NCI-H345 treated with DMSO at 0.1 percent for 48 hours (cell line): Measurements from ENCODE around the gene IZUMO4.
"Not testable (repeated sequence)": the region's sequence is repeated elsewhere in the genome, so short reads cannot be mapped to it uniquely, and the experiment has no call there.

Source experiments
- DNase-seq: peaks from one replicate; lab custom pipeline; 2025; ENCODE audit not compliant: unreplicated experiment; lab: John Stamatoyannopoulos, UW

The IZUMO4 gene

DNA sequence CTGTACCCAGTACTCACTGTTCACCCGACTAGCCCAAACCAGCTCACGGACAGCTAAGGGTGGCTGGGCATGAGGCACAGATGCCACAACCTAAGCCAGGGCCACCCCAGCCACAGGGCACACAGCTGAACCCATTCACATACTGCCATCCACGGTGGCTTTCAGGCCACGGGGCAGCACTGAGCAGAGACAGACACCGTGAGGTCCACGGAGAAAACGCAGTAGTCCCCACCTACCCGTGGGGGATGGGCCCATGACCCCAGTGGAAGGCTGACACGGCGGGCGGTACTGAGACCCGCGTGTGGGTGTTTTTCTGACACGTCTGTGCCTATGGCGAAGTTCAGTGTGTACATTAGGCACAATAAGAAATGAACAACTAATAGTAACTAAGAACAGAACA lies 25.5 kb downstream of the IZUMO4 start:
- no peak for DNase-seq

GRCh38 chr19:2122982-2123381 lies 26.3 kb downstream of the IZUMO4 start:
- DNase-seq: no peak

- DNase-seq: no peak
Measured at GRCh38 chr19:2123682-2124387, 27.1 kb downstream of the IZUMO4 start.

GRCh38 chr19:2126879-2127518 lies 30.3 kb downstream of the IZUMO4 start:
- DNase-seq: no peak

GRCh38 chr19:2127758-2128157 lies 31.0 kb downstream of the IZUMO4 start:
- no peak for DNase-seq

DNA sequence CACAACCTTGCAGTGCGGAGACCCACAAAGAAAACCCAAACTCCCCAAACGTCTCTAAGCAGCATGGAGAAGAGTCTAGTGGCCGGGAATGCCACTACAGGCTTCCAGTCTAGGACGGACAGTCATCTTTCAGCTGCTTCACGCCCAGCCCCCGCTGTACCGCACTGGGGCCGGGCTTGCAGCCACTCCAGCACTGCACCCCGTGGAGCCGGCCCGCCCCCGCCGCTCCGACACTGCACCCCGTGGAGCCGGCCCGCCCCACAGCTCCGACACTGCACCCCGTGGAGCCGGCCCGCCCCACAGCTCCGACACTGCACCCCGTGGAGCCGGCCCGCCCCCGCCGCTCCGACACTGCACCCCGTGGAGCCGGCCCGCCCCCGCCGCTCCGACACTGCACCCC lies 31.5 kb downstream of the IZUMO4 start:
- not testable (repeated sequence) for DNase-seq

GRCh38 chr19:2129022-2129421 lies 32.3 kb downstream of the IZUMO4 start:
- DNase-seq: no peak

DNA sequence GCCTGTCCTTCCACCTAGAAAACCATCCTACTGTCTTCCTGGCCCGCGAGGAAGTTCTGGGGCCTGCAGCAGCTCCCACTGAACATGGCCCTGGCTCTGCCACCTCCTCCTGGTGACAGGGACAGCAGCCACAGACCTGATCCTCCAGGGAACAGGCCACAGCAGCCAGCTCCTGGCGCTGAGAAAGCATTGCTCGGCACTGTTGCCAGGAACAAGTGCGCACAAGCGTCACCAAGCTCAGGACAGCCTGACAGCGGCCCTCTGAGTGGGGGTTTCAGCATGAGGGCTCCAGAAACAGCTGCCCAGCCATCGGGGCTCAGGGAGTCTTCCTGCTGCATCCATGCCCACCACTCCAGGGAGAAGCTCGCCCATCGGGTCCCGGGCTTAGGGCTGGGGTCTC lies 32.8 kb downstream of the IZUMO4 start:
- DNase-seq: no peak

- DNase-seq: no peak
Measured at GRCh38 chr19:2129892-2130770, 33.4 kb downstream of the IZUMO4 start.

DNA sequence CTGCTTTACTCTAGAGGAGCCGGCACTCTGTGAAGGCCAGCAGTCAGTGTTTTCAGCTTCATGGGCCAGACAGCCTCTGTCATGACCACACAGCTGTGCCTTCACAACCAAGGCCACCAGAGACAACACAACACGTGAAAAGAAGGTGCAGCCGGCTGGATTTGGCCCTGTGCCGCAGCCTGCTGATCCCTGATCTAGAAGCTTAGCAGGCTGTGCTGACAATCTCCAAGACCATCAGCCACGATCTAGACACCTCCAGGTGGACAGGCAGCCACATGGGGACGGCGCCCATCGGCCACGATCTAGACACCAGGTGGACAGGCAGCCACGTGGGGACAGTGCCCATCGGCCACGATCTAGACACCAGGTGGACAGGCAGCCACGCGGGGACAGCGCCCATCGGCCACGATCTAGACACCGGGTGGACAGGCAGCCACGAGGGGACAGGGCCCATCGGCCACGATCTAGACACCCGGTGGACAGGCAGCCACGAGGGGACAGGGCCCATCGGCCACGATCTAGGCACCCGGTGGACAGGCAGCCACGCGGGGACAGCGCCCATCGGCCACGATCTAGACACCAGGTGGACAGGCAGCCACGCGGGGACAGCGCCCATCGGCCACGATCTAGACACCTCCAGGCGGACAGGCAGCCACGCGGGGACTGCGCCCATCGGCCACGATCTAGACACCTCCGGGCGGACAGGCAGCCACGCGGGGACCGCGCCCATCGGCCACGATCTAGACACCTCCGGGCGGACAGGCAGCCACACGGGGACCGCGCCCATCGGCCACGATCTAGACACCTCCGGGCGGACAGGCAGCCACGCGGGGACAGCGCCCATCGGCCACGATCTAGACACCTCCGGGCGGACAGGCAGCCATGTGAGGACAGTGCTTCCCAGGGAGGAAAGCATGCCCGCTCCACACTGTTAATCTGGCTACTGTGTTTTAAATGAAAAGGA lies 34.6 kb downstream of the IZUMO4 start:
- DNase-seq: not testable (repeated sequence)

GRCh38 chr19:2132191-2132590 lies 35.5 kb downstream of the IZUMO4 start:
- no peak for DNase-seq

DNA sequence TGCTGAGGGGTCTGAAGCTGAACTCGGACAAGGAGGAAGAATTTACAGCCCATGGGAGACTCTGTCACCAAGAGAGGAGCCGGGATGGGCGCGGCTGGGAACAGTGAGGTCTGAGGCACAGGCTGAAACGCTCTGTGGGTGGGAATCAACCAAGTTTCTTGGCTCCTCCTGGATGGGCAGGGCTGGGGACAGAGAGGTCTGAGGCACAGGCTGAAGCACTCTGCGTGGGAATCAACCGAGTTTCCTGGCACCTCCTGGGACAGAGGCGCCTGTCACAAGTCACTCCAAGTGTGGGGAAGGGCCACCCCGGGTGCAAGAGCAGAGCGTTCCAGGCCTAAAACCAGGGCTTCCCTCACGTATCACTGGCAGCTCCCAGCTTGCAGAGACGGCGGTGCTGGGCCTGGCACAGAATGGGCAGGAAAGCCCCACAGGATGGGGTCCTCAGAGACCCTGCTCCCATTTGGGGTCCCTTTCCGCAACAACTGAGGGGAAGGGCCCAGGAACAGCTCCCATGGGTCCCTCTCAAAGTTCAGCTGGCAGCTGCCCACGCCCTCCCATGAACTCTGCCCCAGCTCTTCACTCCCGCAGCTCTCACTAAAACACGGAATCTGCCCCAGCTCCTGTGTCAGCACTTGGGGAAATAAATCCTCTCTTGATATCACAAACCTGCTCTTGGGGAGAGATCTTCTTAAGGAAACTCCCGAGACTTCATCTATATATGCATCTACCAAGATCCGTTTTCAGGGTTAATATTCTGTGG lies 36.2 kb downstream of the IZUMO4 start:
- DNase-seq: no peak

GRCh38 chr19:2135474-2136402 lies 39.0 kb downstream of the IZUMO4 start:
- no peak for DNase-seq

DNA sequence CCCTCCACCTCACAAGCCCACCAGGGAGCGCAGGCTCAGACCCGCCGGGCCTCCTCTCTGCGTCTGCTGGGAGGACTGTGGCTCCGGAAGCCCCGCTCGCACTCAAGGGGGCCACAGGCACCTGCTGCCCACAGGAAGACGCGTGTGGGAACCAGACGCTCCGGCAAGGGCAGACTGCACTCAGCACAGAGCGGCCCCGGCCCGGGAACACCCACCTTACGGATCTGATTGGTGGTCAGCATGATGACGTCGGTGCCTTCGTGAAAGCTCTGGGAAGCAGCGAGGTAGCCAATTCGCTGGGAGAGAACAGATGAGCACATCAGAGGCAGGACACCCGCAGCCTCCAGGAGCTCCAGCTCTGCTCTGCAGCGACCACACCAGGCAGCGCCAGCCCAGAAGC lies 40.1 kb downstream of the IZUMO4 start:
- no peak for DNase-seq

DNA sequence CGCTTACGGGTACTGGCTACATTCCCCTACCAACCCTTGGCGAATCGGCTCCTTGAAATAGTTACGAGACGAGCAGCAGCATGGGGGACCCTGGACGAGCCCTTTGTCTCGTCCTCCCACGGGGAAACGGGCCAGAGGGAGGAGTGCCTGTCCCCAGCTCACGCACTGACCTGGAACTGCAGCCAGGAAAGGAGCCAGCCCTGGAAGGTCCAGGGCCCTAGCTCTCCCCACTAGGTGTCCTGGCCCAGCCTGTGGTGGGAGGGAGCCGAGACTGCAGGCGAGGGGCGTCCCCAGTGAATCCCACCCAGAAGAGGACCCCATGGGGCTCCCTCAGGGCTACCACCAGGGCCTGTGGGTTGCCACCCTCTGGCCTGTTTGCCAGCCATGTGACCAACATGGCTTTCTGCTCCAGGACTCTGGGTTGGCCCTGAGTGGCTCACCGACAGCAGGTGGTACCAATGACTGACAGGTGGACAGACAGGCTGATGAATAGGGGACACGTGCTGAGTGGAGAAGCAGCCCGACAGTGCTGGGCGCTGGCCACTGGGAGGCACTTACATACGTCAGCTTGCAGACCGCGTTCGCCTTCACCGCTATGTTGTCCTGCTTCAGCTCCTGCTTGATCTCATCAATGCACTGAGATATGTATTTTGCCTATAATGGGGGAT lies 41.5 kb downstream of the IZUMO4 start:
- DNase-seq: no peak

- no peak for DNase-seq
Measured at GRCh38 chr19:2139385-2140137, 42.8 kb downstream of the IZUMO4 start.

DNA sequence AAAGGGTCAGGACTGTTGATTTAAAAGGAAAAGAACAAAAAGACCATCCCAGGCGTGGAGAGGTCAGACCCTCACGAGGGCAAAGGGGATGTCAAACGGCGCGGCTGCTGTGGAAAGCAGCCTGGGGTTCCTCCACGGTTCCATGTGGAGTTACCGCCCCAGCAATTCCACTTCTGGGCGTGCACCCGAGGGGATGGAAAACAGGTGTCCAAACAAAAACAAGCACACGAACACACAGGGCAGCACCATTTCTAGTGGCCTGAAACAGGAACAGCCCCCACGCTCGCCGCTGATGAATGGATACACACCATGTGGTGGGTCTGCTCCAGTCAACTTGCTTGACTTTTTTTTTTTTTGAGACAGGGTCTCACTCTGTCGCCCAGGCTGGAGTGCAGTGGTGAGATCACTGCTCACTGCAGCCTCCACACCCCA lies 43.4 kb downstream of the IZUMO4 start:
- DNase-seq: no peak
